Type B pancreatic cell (in vitro differentiated cells): ENCODE data around the gene MTF1. TPM values are rescaled to one million over a fixed set of nuclear protein-coding genes. Genes with fewer than 3 reads are reported as not detected.

ENCODE experiments used
- DNase-seq: peaks from one replicate; pipeline ENCODE4 v3.0.0; 2021; ENCODE audit warnings: mixed read lengths; ENCODE audit not compliant: unreplicated experiment; ENCODE audit errors: extremely low spot score
- H3K27ac Mint-ChIP-seq: 2 replicates; pipeline ENCODE4 v1.8.0; 2021; ENCODE audit warnings: mild to moderate bottlenecking, mixed read lengths
- H3K27me3 Mint-ChIP-seq: 2 replicates; pipeline ENCODE4 v1.8.0; 2021; ENCODE audit warnings: mixed read lengths
- H3K36me3 Mint-ChIP-seq: 2 replicates; pipeline ENCODE4 v1.8.0; 2021; ENCODE audit warnings: mixed read lengths
- H3K4me1 Mint-ChIP-seq: one replicate; pipeline ENCODE4 v1.8.0; 2021; ENCODE audit warnings: mixed read lengths; ENCODE audit not compliant: unreplicated experiment
- H3K4me3 Mint-ChIP-seq: 2 replicates; pipeline ENCODE4 v1.8.0; 2021; ENCODE audit warnings: mild to moderate bottlenecking, mixed read lengths
- H3K9me3 Mint-ChIP-seq: 2 replicates; pipeline ENCODE4 v1.8.0; 2021; ENCODE audit warnings: mixed read lengths
- CTCF ChIP-seq: fragments of 200-600 bp; sonication (generic); conservative IDR thresholded peaks from 2 replicates; pipeline ENCODE4 v1.5.0; 2021; ENCODE audit warnings: antibody characterized with exemption, mild to moderate bottlenecking
- total RNA-seq: library from RNA; stranded (reverse); gene quantifications from 2 replicates; pipeline ENCODE4 v1.2.1, GENCODE V29; 2021; ENCODE audit warnings: low replicate concordance

Gene MTF1
- total RNA-seq, 1 donor from 2014 or later, result 20.5 TPM

DNA sequence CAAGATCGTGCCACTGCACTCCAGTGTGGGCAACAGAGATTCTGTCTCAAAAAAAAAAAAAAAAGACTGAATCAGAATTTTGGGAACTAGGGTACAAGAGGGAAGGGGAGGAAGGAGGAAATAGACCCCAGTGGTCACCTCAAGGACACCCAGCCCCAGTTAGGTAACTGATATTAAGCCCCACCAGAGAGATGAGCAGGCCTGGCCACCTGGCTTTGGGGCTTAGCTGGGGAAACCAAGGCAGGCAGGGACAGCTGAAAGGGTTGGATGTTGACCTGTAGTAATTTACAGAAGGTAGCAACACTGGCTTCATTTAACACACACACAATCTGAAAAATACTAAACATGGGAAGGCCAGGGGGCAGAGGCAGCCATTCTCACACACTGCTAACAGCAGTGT, 57.0 kb downstream of the MTF1 start:
- Mint-ChIP-seq H3K9me3 (no peaks in the 10 kb centered on the region), H3K27ac (no peak overlapping the region), H3K4me1 (peaks cover 4% of the 10 kb centered on the region), H3K36me3 (peaks cover 18% of the 10 kb centered on the region), H3K27me3 (no peaks in the 10 kb centered on the region), H3K4me3 (no peak overlapping the region)
- TF ChIP-seq CTCF, result no peak
- no peak for DNase-seq

- Mint-ChIP-seq H3K27me3 (peaks cover 21% of the 10 kb centered on the region), H3K27ac (no peak overlapping the region), H3K4me3 (no peak overlapping the region), H3K4me1 (no peaks in the 10 kb centered on the region), H3K36me3 (peaks cover 8% of the 10 kb centered on the region), H3K9me3 (no peaks in the 10 kb centered on the region)
- no peak for DNase-seq
- TF ChIP-seq CTCF, result no peak
Measured at GRCh38 chr1:37797750-37798345, 61.5 kb downstream of the MTF1 start.

DNA sequence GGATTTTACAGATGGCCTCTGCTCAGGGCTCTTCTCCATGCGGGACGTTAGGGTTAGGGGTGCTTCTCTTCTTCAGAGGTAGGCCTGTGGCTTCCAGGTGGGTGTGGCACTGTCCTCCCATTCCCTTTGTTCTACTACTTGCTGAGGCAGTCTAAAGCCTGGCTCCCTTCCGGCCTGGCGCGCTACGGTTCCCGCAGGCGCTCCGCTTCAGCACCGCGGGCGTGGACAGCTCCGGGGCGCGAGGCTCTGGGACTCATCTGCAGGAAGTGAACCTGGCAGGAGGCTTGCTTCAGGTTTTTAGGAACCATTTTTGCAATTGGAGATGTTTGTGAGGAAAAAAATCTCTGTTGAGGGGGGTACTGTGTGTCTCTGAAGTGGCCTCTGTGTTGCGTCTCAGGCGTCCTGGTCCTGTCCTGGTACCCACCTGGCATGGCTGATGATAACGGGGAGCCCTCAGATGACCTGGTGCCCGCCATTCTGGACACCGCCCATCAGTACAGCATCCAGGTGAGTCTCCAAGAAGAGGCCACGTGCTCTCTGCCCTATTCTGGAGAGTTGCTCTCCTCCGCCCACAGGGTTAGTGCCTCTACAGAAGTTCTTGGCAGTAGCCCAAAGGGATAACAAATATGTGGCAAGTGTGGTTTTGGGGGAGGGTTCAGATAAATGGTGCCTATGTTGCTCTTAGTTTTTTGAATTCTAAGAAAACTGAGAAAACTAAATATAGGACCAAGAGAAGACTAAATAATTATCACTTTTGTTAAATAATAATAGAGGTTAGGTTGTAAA, 63.9 kb downstream of the MTF1 start:
- peak overlapping the region; percentile 86 for H3K4me3 Mint-ChIP-seq
- H3K4me1 Mint-ChIP-seq, result no peaks in the 10 kb centered on the region
- TF ChIP-seq CTCF, result no peak
- peaks cover 45% of the 10 kb centered on the region for H3K27me3 Mint-ChIP-seq
- DNase-seq, result no peak
- H3K36me3 Mint-ChIP-seq, result peaks cover 4% of the 10 kb centered on the region
- no peaks in the 10 kb centered on the region for H3K9me3 Mint-ChIP-seq
- no peak overlapping the region for H3K27ac Mint-ChIP-seq

- no peak for TF ChIP-seq CTCF
- no peak for DNase-seq
Measured at GRCh38 chr1:37794372-37795339, 64.7 kb downstream of the MTF1 start.

GRCh38 chr1:37793773-37794371, 65.5 kb downstream of the MTF1 start, which contains the start of gene MANEAL:
TSS of gene MANEAL (plus strand) at chr1:37793847. CDS start at chr1:37794183, 336 bp downstream.
- TF ChIP-seq CTCF, result no peak
- Mint-ChIP-seq H3K36me3 (peaks cover 4% of the 10 kb centered on the region), H3K27me3 (peaks cover 54% of the 10 kb centered on the region), H3K4me3 (peak within 1 kb of the TSS; percentile 86), H3K9me3 (no peaks in the 10 kb centered on the region), H3K27ac (no peak within 1 kb of the TSS), H3K4me1 (no peaks in the 10 kb centered on the region)
- DNase-seq, result no peak

More at GRCh38 chr1:37794372-37795339, 64.7 kb downstream of the MTF1 start:
- Mint-ChIP-seq H3K9me3 (no peaks in the 10 kb centered on the region), H3K27ac (no peak overlapping the region), H3K4me1 (no peaks in the 10 kb centered on the region), H3K4me3 (peak overlapping the region; percentile 86), H3K27me3 (peaks cover 53% of the 10 kb centered on the region), H3K36me3 (peaks cover 4% of the 10 kb centered on the region)
